T follicular helper cell (primary cell): ENCODE data around the gene C1R.

Source experiments
- DNase-seq: peaks from one replicate; pipeline ENCODE4 v3.0.0-alpha.2; 2020; ENCODE audit warnings: low read depth

The C1R gene

GRCh38 chr12:7099290-7099996 lies 7.2 kb upstream of the C1R start:
- no peak for DNase-seq

DNA sequence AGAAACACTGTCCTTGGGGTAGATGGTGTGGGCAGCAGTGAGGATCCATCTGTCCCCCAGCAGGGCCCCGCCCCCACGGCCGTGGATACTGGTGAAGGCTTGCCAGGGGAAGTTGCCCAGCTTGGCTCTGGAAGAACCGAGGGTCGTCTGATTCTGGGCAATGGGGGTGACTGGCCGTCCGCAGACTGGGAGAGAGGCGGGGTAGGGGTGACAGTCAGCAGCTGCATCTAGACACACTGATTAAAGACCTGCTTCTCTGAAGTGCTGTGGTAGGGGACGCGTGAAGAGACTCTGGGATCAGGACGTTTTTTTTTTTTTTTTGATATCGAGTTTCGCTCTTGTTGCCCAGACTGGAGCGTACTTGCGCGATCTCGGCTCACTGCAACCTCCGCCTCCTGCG lies 4.7 kb upstream of the C1R start:
- no peak for DNase-seq

- no peak for DNase-seq
Observed at GRCh38 chr12:7096006-7096932, 4.0 kb upstream of the C1R start.

DNA sequence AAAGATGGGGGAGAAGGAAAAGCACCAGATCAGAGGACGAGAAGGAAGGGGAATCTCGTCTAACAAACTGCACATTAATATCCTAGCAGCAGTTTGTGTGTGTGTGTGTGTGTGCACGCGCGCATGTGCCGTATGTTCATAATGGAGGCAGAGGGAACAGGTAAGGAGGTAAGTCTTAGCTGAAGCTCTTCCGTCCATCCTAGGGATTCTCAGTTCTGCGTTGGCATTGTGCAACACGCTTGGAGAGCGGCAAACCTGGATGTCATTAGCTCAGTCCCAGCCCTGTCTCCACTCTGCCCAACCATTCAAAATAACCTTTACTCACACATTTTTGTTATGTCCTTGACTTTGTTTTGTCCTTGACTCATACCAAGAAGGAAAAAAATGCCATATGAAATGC lies 1.6 kb upstream of the C1R start:
- DNase-seq, result no peak

- no peak for DNase-seq
Observed at GRCh38 chr12:7093486-7093885, 1.2 kb upstream of the C1R start.

GRCh38 chr12:7092986-7093460 lies 778 bp upstream of the C1R start:
- no peak for DNase-seq

GRCh38 chr12:7091660-7092228 lies 501 bp downstream of the C1R start:
- no peak for DNase-seq

GRCh38 chr12:7091171-7091570 lies 1.1 kb downstream of the C1R start:
- DNase-seq, result no peak

GRCh38 chr12:7090222-7090998 lies 1.8 kb downstream of the C1R start:
- no peak for DNase-seq

DNA sequence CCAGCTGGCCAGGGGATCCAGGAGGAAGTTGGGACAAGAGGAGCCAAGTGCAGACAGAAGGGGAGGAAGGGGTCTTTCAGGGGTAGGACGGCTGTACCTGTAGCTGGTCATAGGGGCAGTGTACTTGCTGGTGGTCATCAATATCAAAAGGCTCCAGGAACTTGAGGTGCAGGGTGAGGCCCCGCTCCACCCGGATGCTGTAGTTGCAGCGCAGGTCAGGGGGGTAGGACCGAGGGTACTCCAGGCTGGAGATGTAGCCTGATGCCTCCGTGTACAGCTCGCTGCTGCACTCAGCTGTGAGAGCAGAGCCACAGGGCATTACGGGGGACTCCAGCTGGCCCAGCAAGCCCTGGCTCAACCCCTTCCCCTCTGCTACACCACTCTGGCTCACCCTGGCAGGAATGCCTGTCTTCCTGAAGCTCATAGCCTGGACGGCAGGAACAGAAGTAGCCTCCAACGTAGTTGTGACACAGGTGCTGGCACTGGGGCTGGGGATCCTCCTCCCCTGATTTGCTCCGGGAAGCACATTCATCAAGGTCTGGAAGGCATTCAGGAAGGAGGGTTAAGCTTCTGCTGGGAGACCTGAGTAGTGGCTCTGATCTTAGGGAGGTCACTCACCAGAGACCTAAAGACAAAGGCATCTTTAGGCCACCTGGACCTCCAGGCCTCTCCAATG lies 2.9 kb downstream of the C1R start:
- no peak for DNase-seq

GRCh38 chr12:7083125-7083524 lies 9.1 kb downstream of the C1R start:
- no peak for DNase-seq

DNA sequence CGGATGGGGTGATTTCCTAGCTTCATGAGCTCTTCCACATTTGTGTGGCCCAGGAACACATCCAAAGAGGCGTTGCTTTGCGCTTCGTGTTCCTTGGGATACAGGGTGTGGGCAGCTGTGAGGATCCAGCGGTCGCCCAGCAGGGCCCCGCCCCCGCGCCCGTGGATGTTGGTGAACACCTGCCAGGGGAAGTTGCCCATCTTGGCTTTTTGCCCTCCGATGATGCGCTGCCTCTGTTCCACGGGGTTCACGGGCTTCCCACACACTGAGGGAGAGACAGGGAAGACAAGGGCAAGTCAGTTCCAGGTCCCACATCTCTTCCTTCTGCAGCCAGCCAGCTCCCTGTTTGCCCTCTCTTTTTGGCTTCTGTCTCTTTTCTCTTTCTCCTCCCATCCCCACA lies 11.2 kb downstream of the C1R start:
- no peak for DNase-seq

DNA sequence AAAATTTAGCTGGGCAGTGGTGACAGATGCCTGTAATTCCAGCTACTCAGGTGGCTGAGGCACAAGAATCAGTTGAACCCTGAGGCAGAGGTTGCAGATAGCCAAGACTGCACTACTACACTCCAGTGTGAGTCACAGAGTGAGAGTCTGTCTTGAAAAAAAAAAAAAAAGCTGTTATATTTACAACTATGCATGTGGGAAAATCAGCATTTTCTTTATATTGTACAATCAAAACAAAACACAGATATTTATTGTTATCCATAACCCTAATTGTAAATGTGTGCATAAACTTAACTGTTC lies 12.5 kb downstream of the C1R start:
- DNase-seq, result no peak

DNA sequence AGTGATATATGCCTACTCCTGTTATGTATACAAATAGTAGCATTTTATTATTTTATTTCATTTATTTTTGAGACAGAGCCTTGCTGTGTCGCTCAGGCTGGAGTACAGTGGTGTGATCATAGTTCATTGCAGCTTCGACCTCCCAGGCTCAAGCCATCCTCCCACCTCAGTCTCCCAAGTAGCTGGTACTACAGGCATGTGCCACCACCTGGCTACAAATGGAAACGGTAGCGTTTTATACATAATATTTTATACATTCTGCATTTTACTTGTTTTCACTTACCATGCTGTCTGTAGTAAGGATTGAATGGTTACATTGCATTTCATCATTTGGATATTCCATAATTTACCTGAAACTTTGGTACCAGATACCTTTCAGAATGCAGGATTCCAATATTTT lies 14.1 kb downstream of the C1R start:
- no peak for DNase-seq

DNA sequence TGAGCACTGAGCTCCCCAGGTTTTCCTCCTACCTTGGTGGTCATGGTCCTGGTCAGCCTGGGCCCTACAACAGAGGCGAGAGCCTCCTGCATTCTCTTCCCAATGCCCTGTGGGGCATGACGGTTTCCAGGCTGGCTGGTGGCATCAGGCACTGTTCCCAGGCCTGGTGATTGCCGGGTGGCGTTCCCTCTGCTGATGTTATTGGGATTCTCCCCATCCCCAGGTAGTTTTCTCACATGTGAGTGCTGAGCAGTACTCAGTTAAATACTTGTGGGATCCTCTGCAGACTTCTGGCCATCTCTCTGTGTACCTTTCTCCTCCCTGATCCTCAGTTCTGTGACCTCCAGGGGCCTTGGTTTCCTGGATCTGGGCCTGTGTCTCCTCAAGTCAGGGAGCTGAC lies 15.8 kb downstream of the C1R start:
- DNase-seq, result no peak

DNA sequence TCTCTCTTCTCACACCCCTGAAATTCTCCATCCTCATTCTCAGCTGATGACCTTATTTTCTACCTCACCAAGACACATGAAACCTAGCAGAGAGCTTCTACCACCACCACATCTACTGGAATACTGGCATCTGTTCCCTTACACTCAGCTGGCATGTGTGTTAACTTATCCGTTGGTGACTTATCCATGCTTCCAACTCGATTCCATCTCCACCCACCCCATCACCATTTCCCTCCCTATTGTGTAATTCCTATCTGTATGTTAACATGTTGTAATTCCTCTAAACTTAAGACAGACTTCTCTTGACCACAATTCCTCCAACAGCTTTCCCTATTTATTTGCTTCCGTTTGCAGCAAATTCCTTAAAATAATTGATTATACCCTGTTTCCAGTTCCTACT lies 16.3 kb downstream of the C1R start:
- no peak for DNase-seq

GRCh38 chr12:7075518-7075917 lies 16.7 kb downstream of the C1R start:
- no peak for DNase-seq

DNA sequence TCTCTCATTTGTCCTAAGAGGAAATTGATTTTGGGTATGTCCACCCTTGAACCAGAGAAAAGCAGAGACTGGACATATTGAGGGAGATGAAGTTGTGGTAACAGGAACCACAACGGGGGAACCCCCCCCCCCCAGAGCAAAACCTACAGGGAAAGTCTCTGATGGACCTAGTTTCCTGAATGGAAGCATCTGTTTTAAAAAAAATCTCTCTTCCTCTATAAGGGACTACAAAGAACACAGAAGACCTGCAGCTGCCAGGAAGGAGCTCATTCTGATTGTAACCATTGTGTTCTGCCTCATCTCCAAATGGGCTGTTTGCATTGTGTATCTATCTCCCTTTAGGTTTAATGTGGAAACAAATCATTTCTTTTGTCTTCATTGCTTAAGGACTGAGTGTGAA lies 18.3 kb downstream of the C1R start:
- DNase-seq, result no peak

GRCh38 chr12:7072554-7072953 lies 19.7 kb downstream of the C1R start:
- no peak for DNase-seq

DNA sequence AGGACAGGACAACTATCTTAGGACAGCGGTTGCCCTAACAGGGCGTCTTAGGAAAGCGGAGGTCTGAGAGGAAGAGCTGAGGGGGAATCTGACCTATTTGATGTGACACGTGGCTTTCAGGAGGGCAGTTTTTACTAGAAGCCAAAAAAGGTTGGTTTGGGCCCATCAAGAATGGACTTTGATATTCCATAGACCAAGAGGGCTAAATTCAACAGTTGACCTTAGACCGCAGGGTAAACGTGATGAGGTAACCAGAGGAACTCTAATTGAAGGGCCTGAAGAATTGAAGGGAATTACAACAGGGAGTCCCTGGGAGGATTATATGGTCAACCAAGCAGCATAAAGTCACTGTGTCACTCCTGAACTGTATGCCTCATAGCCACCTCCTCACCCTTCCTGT lies 20.2 kb downstream of the C1R start:
- no peak for DNase-seq

GRCh38 chr12:7069386-7069785 lies 22.9 kb downstream of the C1R start:
- DNase-seq, result no peak

GRCh38 chr12:7068994-7069346 lies 23.3 kb downstream of the C1R start:
- no peak for DNase-seq
